Breast epithelium (tissue), 4 donors: ENCODE measurements around the gene PLOD2. TPM values are rescaled to one million over a fixed set of nuclear protein-coding genes. Genes with fewer than 3 reads are reported as not detected.

Experiments
- DNase-seq, 2 donors: peaks; one replicate each; pipeline ENCODE4 v3.0.0-alpha.2; 2019; ENCODE audit warnings: low spot score in 2 of 2
- H3K27ac ChIP-seq, 2 donors: fragments of 200-600 bp; sonication (generic) in 1 of 2; one replicate each; pipeline ENCODE4 v1.5.1; 2016 to 2019; ENCODE audit warnings: mild to moderate bottlenecking in 1 of 2
- H3K27me3 ChIP-seq, 2 donors: fragments of 200-600 bp; sonication (generic) in 1 of 2; one replicate each; pipeline versions ENCODE4 v1.5.1 to v1.6.0; 2017 to 2019; ENCODE audit warnings: control low read depth in 1 of 2, mild to moderate bottlenecking in 1 of 2
- H3K36me3 ChIP-seq: fragments of 200-600 bp; one replicate; pipeline ENCODE4 v1.5.1; 2019
- H3K4me1 ChIP-seq, 2 donors: fragments of 200-600 bp; sonication (generic); one replicate each; pipeline ENCODE4 v1.5.1; 2016 to 2019; ENCODE audit warnings: control low read depth in 1 of 2
- H3K4me3 ChIP-seq, 3 donors: fragments of 200-600 bp; sonication (generic); 1 replicate in 2 of 3; 2 replicates in 1 of 3; pipeline ENCODE4 v1.5.1; 2016 to 2019; ENCODE audit warnings: mild to moderate bottlenecking in 3 of 3, moderate library complexity in 2 of 3
- H3K9me3 ChIP-seq, 2 donors: fragments of 200-600 bp; sonication (generic) in 1 of 2; one replicate each; pipeline ENCODE4 v1.5.1; 2016 to 2019; ENCODE audit warnings: control low read depth in 1 of 2
- POLR2A ChIP-seq: fragments of 450-650 bp; IDR thresholded peaks from one replicate; pipeline ENCODE4 v1.6.1; 2016; ENCODE audit warnings: antibody characterized with exemption, mild to moderate bottlenecking, moderate library complexity
- POLR2AphosphoS5 ChIP-seq, 3 donors: sonication (generic); formaldehyde crosslinking; IDR thresholded peaks; one replicate each; pipeline ENCODE4 v1.6.1; 2017; ENCODE audit warnings: antibody characterized with exemption in 3 of 3
- intact Hi-C: fragments of 100-400 bp; cut with DNase I; formaldehyde crosslinking; loops from one replicate; pipeline ENCODE4 v1.15.1; 2023; ENCODE audit warnings: low total_unique reads
- total RNA-seq, 3 donors: library from RNA; depleted of rRNA; stranded (reverse); fragments of >200 nt; gene quantifications; one replicate each; pipeline ENCODE4 v1.1.0, GENCODE V29; 2016
- TF ChIP-seq, protein P1 (sequence below), 3 donors: fragments of 450-650 bp; IDR thresholded peaks; one replicate each; pipeline ENCODE4 v1.5.1; 2016 to 2017; ENCODE audit warnings: antibody characterized with exemption in 3 of 3, mild to moderate bottlenecking in 3 of 3, moderate library complexity in 3 of 3

Gene PLOD2
- total RNA-seq, 3 donors from 2014 or later, result 33.2 to 71.5 (median 35.7) TPM

DNA sequence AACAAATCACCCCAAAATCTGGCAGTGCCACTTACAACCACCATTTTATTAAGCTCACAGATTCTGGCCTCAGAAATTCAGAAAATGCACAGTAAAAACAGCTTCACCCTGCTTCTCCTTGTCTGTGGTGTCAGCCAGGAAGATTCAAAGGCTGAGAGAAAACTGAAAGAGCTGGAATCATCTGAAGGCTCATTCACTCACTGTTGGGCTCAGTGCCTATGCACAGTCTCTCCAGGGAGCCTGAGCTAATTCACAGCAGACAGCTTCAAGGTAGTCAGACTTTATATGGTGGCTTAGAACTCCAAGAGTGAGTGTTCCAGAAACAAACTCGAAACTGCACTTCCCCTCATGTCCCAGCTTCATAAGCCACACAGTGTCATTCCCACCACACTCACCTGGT, 16.5 kb upstream of the PLOD2 start:
- DNase-seq, result no peak
- H3K9me3 ChIP-seq, result no peaks in the 10 kb centered on the region
- H3K36me3 ChIP-seq, result no peaks in the 10 kb centered on the region
- H3K27me3 ChIP-seq, result no peaks in the 10 kb centered on the region
- intact Hi-C loops, result no loop called here
- H3K27ac ChIP-seq, result no peak overlapping the region
- no peak overlapping the region for H3K4me3 ChIP-seq
- TF ChIP-seq, protein P1, sequence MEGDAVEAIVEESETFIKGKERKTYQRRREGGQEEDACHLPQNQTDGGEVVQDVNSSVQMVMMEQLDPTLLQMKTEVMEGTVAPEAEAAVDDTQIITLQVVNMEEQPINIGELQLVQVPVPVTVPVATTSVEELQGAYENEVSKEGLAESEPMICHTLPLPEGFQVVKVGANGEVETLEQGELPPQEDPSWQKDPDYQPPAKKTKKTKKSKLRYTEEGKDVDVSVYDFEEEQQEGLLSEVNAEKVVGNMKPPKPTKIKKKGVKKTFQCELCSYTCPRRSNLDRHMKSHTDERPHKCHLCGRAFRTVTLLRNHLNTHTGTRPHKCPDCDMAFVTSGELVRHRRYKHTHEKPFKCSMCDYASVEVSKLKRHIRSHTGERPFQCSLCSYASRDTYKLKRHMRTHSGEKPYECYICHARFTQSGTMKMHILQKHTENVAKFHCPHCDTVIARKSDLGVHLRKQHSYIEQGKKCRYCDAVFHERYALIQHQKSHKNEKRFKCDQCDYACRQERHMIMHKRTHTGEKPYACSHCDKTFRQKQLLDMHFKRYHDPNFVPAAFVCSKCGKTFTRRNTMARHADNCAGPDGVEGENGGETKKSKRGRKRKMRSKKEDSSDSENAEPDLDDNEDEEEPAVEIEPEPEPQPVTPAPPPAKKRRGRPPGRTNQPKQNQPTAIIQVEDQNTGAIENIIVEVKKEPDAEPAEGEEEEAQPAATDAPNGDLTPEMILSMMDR (IDR thresholded peaks at IDR 0.05), result no peak
- TF ChIP-seq POLR2A, result no peak
- TF ChIP-seq POLR2AphosphoS5 (IDR thresholded peaks at IDR 0.05), result no peak
- no peaks in the 10 kb centered on the region for H3K4me1 ChIP-seq

DNA sequence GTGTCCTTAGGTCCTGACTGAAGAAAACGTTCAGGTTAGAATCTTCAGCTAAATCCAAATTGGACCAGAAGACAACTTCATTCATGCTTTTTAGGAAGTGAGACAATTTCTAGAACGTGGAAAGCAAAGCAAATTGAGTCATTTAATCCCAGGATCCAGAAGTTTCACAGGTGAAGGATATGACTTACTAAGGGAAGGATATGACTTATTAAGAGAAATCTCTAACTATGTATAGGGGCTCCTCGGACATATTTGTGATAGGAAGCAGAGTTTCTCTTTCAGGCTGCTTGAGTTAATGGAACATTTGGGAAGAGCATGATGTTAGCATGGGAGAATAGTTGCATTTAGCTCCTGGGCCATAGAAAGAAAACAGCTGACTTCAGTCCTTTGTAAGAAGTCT, 16.1 kb upstream of the PLOD2 start:
- intact Hi-C loops, result no loop called here
- no peaks in the 10 kb centered on the region for H3K36me3 ChIP-seq

DNA sequence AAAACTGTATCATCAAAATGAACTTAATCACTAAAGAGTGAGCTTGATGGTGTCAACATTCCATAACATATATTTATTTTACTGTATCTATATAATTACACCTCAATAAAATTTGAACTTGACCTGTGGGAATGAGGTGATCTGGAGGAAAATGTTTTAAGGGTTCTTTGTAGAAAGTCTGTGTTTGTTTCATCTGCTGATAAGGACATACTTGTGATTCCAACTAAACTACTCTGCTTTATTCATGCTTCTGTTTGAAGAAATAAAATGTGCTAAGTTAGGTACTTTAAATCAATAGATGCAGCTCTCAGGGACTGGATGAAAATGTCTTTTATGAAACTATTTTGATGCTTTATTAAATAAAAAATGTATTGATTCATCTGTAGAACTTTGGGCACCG, 11.6 kb upstream of the PLOD2 start:
- no peak overlapping the region for H3K27ac ChIP-seq
- no peak overlapping the region for H3K4me3 ChIP-seq
- H3K36me3 ChIP-seq, result no peaks in the 10 kb centered on the region
- TF ChIP-seq, protein P1 (IDR thresholded peaks at IDR 0.05), result no peak
- TF ChIP-seq POLR2A (no peak), POLR2AphosphoS5 (IDR thresholded peaks at IDR 0.05) (no peak)
- no peaks in the 10 kb centered on the region for H3K4me1 ChIP-seq
- intact Hi-C loops, result no loop called here
- no peaks in the 10 kb centered on the region for H3K9me3 ChIP-seq
- no peak for DNase-seq
- no peaks in the 10 kb centered on the region for H3K27me3 ChIP-seq

More for the DNA sequence above, 16.1 kb upstream of the PLOD2 start:
- Histone ChIP-seq H3K27me3 (no peaks in the 10 kb centered on the region), H3K4me3 (no peak overlapping the region), H3K4me1 (no peaks in the 10 kb centered on the region), H3K9me3 (no peaks in the 10 kb centered on the region), H3K27ac (no peak overlapping the region)
- DNase-seq, result no peak
- TF ChIP-seq, protein P1 (IDR thresholded peaks at IDR 0.05), result no peak
- TF ChIP-seq POLR2A (no peak), POLR2AphosphoS5 (IDR thresholded peaks at IDR 0.05) (no peak)

DNA sequence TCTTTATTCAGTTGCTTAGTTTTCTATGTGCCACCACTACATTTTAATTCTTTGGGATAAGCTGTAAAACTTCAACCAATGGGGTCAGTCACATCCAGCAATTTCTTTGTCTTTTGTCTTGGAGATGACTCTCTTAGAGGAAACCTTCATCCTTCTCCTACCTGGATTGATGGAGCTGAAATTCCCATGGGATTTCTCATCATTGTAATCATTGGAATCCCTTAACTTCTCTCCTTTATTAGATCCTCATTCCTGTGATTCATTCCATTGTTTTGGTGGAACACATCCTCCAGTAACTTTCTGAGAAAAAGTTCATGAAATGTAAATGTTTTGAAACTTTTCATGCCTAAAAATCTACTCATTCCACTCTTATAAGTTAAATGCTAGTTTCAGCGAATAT, 9.6 kb upstream of the PLOD2 start:
- Histone ChIP-seq H3K27me3 (no peaks in the 10 kb centered on the region), H3K4me1 (peaks cover 0 to 9% of the 10 kb centered on the region in 2 donors), H3K9me3 (no peaks in the 10 kb centered on the region), H3K27ac (no peak overlapping the region), H3K36me3 (no peaks in the 10 kb centered on the region), H3K4me3 (no peak overlapping the region)
- TF ChIP-seq POLR2A, result no peak
- no peak for TF ChIP-seq POLR2AphosphoS5 (IDR thresholded peaks at IDR 0.05)
- TF ChIP-seq, protein P1 (IDR thresholded peaks at IDR 0.05), result no peak
- intact Hi-C loops, result no loop called here
- no peak for DNase-seq

DNA sequence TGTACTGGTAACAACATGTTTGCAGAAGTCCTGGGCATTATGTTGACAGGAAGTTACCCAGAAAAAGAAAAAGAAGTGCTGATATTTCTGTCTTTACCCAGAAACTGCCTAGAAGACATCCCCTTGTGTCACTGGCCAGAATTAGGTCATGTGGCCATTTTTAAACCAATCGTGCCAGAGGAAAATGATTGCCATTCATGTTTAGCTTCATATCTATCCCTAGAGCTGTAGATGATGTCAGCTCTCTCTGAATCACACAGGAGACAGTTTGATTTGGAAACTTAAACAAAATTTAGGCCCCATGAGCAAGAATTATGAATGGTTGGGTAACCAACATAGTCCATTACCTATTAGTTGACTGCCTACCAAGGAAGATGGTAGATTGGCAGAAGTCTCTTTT, 8.9 kb upstream of the PLOD2 start:
- intact Hi-C loops, result no loop called here
- TF ChIP-seq POLR2AphosphoS5 (IDR thresholded peaks at IDR 0.05), result no peak
- no peak for TF ChIP-seq POLR2A
- TF ChIP-seq, protein P1 (IDR thresholded peaks at IDR 0.05), result no peak
- no peak overlapping the region for H3K4me3 ChIP-seq
- H3K9me3 ChIP-seq, result no peaks in the 10 kb centered on the region
- no peaks in the 10 kb centered on the region for H3K36me3 ChIP-seq
- H3K27me3 ChIP-seq, result no peaks in the 10 kb centered on the region
- H3K27ac ChIP-seq, result no peak overlapping the region
- DNase-seq, result no peak
- peaks cover 0 to 9% of the 10 kb centered on the region in 2 donors for H3K4me1 ChIP-seq
